Epithelial cell of proximal tubule (primary cell): ENCODE results near the gene COL5A1. TPM values are rescaled to one million over a fixed set of nuclear protein-coding genes. Genes with fewer than 3 reads are reported as not detected.

Source experiments
- DNase-seq: peaks from one replicate; pipeline ENCODE4 v3.0.0-alpha.2; 2011; ENCODE audit warnings: low read depth
- H3K4me3 ChIP-seq: 2 replicates; pipeline ENCODE4 v1.5.1; 2011; ENCODE audit warnings: low read depth, mild to moderate bottlenecking, low read length
- CTCF ChIP-seq: conservative IDR thresholded peaks from 2 replicates; pipeline ENCODE4 v1.5.1; 2012; ENCODE audit warnings: low read depth, mild to moderate bottlenecking, low read length
- total RNA-seq: library from RNA; depleted of rRNA; stranded (reverse); fragments of >200 nt; gene quantifications from 2 replicates; pipeline ENCODE4 v1.2.3, GENCODE V29; 2015

COL5A1 gene
- total RNA-seq, 1 donor from 2014 or later, result 16.0 TPM

GRCh38 chr9:134792627-134793026 is 151.0 kb downstream of the COL5A1 start:
- TF ChIP-seq CTCF, result no peak
- no peak for DNase-seq
- H3K4me3 ChIP-seq, result no peak overlapping the region

GRCh38 chr9:134793288-134794188 is 151.9 kb downstream of the COL5A1 start:
- TF ChIP-seq CTCF, result no peak

GRCh38 chr9:134794663-134795370 is 153.2 kb downstream of the COL5A1 start:
- no peak for TF ChIP-seq CTCF
- no peak for DNase-seq
- H3K4me3 ChIP-seq, result no peak overlapping the region

More at GRCh38 chr9:134793288-134794188, 151.9 kb downstream of the COL5A1 start:
- DNase-seq, result no peak
- no peak overlapping the region for H3K4me3 ChIP-seq

- TF ChIP-seq CTCF, result no peak
- DNase-seq, result no peak
- no peak overlapping the region for H3K4me3 ChIP-seq
Observed at GRCh38 chr9:134795446-134795845, 153.8 kb downstream of the COL5A1 start.

- no peak for DNase-seq
- no peak overlapping the region for H3K4me3 ChIP-seq
- no peak for TF ChIP-seq CTCF
Observed at GRCh38 chr9:134796882-134797281, 155.3 kb downstream of the COL5A1 start.

GRCh38 chr9:134800791-134801339 is 159.3 kb downstream of the COL5A1 start:
- no peak for DNase-seq
- no peak for TF ChIP-seq CTCF
- H3K4me3 ChIP-seq, result no peak overlapping the region
